Glomerular endothelial cell (primary cell): Measurements from ENCODE around the gene CRK. TPM values are rescaled to one million over a fixed set of nuclear protein-coding genes. Genes with fewer than 3 reads are reported as not detected.
A peak's percentile ranks its signal among the peaks of the same experiment; 100 is the strongest.
"Not testable (repeated sequence)": the region's sequence is repeated elsewhere in the genome, so short reads cannot be mapped to it uniquely, and the experiment has no call there.

Experiments used
- DNase-seq: peaks from one replicate; pipeline ENCODE4 v3.0.0-alpha.2; 2011; ENCODE audit warnings: low read depth, low spot score; ENCODE audit errors: extremely low read depth
- total RNA-seq: library from RNA; depleted of rRNA; stranded (reverse); fragments of >200 nt; gene quantifications from 2 replicates; pipeline ENCODE4 v1.2.3, GENCODE V29; 2015

CRK gene
- total RNA-seq, 1 donor from 2014 or later = 79.9 TPM

DNA sequence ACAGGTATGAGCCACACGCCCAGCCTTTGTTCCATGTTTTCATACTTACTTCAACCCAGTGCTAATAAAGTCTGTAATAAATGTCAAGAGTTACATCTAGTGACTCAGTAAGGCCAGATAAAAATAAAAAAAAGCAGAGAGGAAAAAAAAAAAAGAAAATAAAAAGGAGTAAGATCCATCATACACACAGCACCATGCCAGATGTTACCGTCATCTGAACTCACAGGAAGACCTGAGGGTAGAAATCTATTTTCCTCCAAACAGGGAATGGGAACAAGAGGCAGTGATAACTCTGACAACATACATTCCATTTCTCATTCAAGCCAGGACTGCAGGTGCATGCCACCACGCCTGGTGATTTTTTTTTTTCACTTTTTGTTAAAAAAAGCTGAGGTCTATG, 20.7 kb downstream of the CRK start:
- no peak for DNase-seq

GRCh38 chr17:1434150-1434549, 21.9 kb downstream of the CRK start:
- DNase-seq = no peak

GRCh38 chr17:1431631-1432104, 24.4 kb downstream of the CRK start:
- DNase-seq = no peak

GRCh38 chr17:1423456-1424135, 32.4 kb downstream of the CRK start:
- DNase-seq = no peak

DNA sequence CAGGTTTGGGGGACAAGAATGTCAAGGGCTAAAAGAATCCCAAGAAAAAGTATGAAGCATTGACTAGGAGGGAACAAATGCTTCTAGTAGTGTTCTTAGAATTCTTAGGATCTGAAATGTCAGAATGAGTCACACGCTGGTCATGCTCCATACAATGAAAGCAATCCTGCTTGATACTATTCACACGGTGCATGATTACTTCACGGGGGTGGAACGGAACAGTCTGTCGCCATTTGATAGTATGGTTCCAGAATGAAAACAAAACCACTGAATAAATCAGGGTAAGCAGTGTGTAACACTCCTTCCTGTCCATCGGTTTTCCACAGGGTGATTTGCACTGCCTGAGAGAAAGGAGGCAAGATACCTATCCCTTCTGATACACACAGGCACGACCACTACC, 33.1 kb downstream of the CRK start:
- DNase-seq = peak; percentile 95

- DNase-seq = no peak
Observed at GRCh38 chr17:1421470-1421869, 34.6 kb downstream of the CRK start.

- no peak for DNase-seq
Observed at GRCh38 chr17:1420981-1421380, 35.1 kb downstream of the CRK start.

DNA sequence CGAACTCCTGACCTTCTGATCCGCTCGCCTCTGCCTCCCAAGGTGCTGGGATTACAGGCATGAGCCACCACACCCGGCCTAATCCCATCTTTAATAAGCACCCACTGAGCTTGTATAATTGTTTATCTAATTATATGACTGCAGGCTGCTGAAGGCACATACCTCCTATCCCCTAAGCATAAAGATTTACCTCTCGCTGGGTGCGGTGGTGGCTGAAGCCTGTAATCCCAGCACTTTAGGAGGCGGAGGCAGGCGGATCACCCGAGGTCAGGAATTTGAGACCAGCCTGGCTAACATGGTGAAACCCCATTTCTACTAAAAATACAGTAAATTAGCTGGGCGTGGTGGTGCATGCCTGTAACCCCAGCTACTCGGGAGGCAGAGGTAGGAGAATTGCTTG, 35.9 kb downstream of the CRK start:
- DNase-seq = no peak

- not testable (repeated sequence) for DNase-seq
Observed at GRCh38 chr17:1418476-1418875, 37.6 kb downstream of the CRK start.

- no peak for DNase-seq
Observed at GRCh38 chr17:1416414-1416813, 39.6 kb downstream of the CRK start.

DNA sequence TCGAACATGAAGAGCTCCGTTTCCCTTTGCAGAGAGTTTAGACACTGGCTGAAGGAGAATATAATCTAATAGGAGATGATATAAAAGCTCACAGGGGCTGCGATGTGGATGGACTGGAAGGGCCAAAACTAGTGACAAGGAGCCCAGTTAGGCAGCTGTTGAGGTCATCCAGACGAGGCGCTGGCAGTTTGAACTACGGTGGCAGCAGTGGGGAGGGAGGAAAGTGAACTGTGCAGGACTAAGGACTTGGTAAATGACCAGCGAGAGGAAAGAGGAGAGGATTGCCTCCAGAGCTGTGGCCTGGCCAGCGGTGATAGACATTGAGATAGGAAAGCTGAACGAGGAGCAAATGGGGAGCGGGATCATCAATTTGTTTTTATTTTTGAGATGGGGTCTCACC, 41.4 kb downstream of the CRK start:
- DNase-seq = no peak

- DNase-seq = no peak
Observed at GRCh38 chr17:1414001-1414574, 41.9 kb downstream of the CRK start.

DNA sequence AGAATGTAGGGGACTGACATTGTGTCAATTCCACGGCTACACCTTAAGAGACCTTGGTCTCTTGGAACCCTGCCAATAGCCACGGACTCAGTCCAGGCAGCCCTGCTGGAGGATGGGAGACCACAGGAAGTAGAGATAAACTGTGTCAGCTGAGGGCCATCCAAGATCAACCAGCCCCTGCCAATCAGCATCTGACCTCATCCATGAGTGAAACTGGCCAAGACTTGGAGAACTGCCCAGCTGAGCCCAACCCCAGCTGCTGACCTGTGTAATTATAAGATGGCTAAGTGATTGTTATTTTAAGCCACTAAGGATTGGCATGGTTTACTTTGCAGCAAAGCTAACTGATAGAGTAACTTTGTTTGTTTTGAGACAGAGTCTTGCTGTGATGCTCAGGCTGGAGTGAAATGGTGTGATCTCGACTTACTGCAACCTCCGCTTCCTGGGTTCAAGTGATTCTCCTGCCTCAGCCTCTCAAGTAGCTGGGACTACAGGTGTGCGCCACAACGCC, 42.7 kb downstream of the CRK start:
- DNase-seq = peak; percentile 68

DNA sequence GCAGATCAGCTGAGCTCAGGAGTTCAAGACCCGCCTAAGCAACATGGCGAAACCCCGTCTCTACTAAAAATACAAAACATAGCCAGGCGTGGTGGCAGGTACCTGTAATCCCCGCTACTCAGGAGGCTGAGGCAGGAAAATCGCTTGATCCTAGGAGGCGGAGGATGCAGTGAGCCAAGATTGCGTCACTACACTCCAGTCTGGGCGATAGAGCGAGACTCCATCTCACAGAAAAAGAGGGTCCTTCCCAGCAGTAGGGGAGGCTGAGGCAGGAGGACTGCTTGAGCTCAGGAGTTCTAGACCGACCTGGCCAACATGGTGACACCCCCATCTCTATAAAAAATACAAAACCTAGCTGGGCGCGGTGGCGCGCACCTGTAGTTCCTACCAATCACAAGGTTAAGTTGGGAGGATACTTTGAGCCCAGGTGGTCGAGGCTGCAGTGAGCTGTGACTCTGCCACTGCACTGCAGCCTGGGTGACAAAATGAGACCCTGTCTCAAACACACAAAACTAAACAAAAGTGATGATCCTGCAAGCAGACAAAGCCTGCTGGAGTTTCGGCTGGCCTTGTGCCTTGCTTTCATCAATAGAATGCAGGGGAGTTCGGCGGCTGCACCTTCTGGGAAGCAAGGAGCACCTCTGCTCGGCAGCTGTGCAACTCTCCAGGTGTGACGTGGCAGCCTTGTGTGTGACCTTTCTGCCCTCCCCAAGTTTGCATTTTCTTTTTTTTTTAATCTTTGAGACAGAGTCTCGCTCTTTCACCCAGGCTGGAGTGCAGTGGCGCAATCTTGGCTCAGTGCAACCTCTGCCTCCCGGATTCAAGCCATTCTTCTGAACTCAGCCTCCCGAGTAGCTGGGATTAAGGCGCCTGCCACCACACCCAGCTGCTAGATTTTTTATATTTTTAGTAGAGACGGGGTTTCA, 43.6 kb downstream of the CRK start:
- DNase-seq = no peak

DNA sequence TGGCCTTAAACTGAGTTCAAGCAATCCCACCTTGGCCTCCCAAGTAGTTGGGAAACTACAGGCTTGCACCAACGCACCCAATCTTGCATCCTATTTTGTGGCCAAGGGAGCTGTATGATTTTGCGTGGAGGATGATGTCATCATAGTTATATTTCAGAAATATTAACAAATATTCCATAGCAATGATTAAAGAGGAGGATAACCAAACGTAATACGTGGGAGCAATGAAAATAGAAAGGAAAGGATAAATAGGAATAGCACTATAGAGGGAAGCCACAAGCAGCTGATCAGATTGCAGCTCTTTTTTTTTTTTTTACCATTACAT, 53.8 kb downstream of the CRK start:
- no peak for DNase-seq

DNA sequence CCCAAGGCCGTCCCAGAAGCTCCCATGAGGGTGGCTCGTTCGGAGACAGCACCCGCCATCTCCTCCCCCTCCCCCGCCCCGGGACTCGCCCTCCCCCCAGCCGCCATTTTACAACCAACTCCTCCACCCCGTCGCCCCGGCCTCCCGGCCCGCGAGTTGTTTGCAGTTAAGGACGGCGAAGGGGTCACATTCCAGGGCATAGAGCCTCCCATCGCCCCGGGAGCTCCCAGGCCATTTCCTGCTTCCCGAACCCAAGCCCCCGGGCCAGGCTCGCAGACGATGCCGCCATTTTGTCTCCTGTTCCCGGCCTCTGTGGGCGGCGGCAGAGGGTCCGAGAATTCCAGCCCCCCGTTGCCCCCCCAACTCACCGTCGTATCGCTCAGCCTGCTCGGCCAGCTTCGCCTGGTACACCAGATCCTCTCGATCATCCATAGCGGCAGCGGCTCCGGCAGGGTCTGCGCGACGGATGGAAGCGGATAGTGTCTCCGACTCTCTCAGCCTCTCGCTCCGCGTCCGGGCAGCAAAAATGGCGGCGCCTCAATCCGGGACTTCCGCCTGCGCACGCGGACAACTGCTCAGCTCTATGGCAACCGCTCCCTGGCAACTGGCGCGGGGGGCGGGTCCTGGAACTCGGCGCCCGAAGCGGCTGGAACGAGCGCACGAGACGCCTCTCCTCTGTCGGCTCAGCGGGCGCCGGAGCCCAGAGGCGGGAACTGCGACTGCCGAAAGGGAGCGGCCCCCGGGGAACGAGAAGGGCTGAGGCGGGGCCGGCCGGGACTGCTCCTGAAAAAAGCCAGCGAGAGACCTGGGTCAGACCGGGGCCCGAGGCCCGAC, 56.1 kb downstream of the CRK start, which contains the start of gene YWHAE:
YWHAE (minus strand) TSS at position 544 of the 834 bp plus-strand sequence; CDS start at position 432, 112 bp downstream.
- DNase-seq = no peak

DNA sequence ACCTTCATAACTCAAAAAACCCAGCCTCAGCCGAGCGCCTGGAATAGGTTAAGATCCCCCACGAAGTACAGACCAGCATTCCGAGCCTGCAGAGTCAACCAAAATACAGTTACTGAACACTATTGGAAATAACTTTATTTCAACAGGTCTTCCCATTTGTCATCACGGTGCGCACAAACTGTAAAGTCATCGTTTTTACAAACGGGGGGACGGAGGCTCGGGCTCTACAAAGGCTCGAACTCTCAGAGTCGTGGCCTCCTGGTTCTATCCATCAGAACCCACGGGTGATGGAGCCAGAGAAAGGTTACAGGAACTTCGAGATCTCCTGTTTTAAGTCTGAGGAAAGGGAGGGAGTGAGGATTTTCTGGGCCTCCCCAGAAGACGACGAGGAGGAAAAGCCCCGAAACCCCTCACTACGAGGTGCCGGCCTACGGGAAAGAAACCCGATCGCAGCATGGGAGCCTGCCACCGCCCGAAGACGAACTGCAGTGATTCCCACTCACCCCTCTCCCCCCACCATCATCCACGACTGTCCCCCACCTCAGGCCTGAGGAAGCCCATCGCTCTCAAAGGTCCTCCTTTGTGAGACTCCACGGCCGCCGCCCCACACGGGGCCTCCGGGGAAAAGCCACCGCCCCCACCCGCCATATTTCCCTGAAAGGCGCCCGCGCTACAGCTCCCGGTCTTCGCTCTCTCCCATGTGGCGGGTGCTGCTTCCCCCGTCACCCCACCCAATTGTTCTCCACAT, 56.9 kb downstream of the CRK start:
- no peak for DNase-seq

DNA sequence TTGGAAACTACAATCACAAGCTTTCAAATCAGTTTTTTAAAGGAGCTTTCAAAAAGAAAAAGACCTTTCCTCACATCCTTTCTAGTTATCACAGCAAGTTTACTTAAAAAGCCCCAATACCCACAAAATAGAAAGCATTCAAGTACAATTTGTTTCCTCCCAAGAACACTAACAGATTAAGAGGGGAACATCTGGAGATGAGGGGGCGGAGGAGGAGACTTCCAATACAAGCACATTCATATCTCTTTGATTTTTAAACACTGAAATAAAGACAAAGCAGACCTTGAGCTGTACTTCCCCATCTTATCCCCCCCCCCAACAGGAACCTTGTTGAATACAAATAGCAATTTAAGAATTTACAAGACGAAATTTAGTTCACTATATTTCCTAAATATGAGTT, 58.0 kb downstream of the CRK start:
- DNase-seq = no peak

GRCh38 chr17:1395876-1396665, 60.0 kb downstream of the CRK start:
- not testable (repeated sequence) for DNase-seq
